SU-DHL-6 (cell line): ENCODE data around the gene AARS2.

ENCODE experiments used
- H2AFZ ChIP-seq: fragments of 200-600 bp; sonication (generic); 2 replicates; pipeline ENCODE4 v1.6.1; 2014; ENCODE audit warnings: low read depth, mild to moderate bottlenecking, moderate library complexity, mixed read lengths, antibody characterized with exemption, low read length; ENCODE audit not compliant: severe bottlenecking
- H3F3A ChIP-seq: fragments of 200-600 bp; shearing (Covaris generic); 2 replicates; pipeline ENCODE4 v1.6.0; 2016; ENCODE audit warnings: antibody characterized with exemption, mild to moderate bottlenecking; ENCODE audit not compliant: insufficient read depth
- H3K27ac ChIP-seq: fragments of 200-600 bp; sonication (generic); 2 replicates; pipeline ENCODE4 v1.5.1; 2016; ENCODE audit warnings: low read depth, mild to moderate bottlenecking, low read length, moderate library complexity, mixed read lengths
- H3K27me3 ChIP-seq: fragments of 200-600 bp; sonication (generic), shearing (Covaris generic); 2 replicates; pipeline ENCODE4 v1.6.0; 2014; ENCODE audit warnings: mild to moderate bottlenecking, low read length
- H3K36me3 ChIP-seq: fragments of 200-600 bp; sonication (generic); 2 replicates; pipeline ENCODE4 v1.6.1; 2014; ENCODE audit warnings: mild to moderate bottlenecking, low read length, mixed read lengths
- H3K4me2 ChIP-seq: fragments of 300-600, 200-600 bp; shearing (Covaris generic), sonication (generic); 2 replicates; pipeline ENCODE4 v1.6.0; 2014; ENCODE audit warnings: low read length, low read depth, mild to moderate bottlenecking; ENCODE audit not compliant: poor library complexity, severe bottlenecking
- H3K4me3 ChIP-seq: fragments of 200-600 bp; sonication (generic); 2 replicates; pipeline ENCODE4 v1.5.1; 2014; ENCODE audit warnings: antibody characterized with exemption, low read length, mild to moderate bottlenecking, mixed read lengths; ENCODE audit not compliant: insufficient read depth, poor library complexity, severe bottlenecking
- H3K79me2 ChIP-seq: fragments of 200-600 bp; sonication (generic); 2 replicates; pipeline ENCODE4 v1.6.1; 2014; ENCODE audit warnings: mild to moderate bottlenecking, low read length, moderate library complexity; ENCODE audit not compliant: insufficient read depth
- H3K9ac ChIP-seq: fragments of 200-600 bp; sonication (generic); 2 replicates; pipeline ENCODE4 v1.7.0; 2014; ENCODE audit warnings: mild to moderate bottlenecking, low read length
- H3K9me2 ChIP-seq: fragments of 200-600 bp; sonication (generic); replicated peaks from 2 replicates; pipeline ENCODE4 v1.6.1; 2014; ENCODE audit warnings: low read length; ENCODE audit not compliant: insufficient read depth
- H3K9me3 ChIP-seq: fragments of 200-600 bp; sonication (generic); 2 replicates; pipeline ENCODE4 v1.6.1; 2014; ENCODE audit warnings: low read length, mixed read lengths; ENCODE audit not compliant: insufficient read depth
- H4K20me1 ChIP-seq: fragments of 200-600 bp; sonication (generic); 2 replicates; pipeline ENCODE4 v1.6.1; 2014; ENCODE audit warnings: low read depth, mild to moderate bottlenecking, antibody characterized with exemption, low read length, moderate library complexity, mixed read lengths
- EZH2phosphoT487 ChIP-seq: fragments of 200-600 bp; sonication (generic), shearing (Covaris generic); conservative IDR thresholded peaks from 2 replicates; pipeline ENCODE4 v1.6.1; 2018; ENCODE audit warnings: mild to moderate bottlenecking, antibody characterized with exemption, low read length, moderate library complexity, mixed read lengths
- TF ChIP-seq, protein P1 (sequence below): fragments of 200-600 bp; sonication (generic); IDR thresholded peaks from one replicate; pipeline ENCODE4 v1.5.1; 2017; ENCODE audit warnings: antibody characterized with exemption, mild to moderate bottlenecking, low read length, moderate library complexity; ENCODE audit not compliant: insufficient read depth, poor library complexity, severe bottlenecking

AARS2 gene

GRCh38 chr6:44265007-44265721 lies 48.0 kb downstream of the AARS2 start, which contains the start of gene NFKBIE:
Gene NFKBIE (minus strand): TSS chr6:44265551. CDS start chr6:44265346, 205 bp downstream.
- Histone ChIP-seq H3K4me2 (peak within 1 kb of the TSS; percentile 91), H3K9ac (peak within 1 kb of the TSS; percentile 80), H3K79me2 (peaks cover 29% of the 10 kb centered on the region), H4K20me1 (no peaks in the 10 kb centered on the region), H3K9me3 (no peaks in the 10 kb centered on the region), H3K9me2 (no peaks in the 10 kb centered on the region), H3K27ac (peak within 1 kb of the TSS; percentile 86), H3K36me3 (no peaks in the 10 kb centered on the region), H2AFZ (peak within 1 kb of the TSS; percentile 29), H3K27me3 (no peaks in the 10 kb centered on the region), H3K4me3 (peak within 1 kb of the TSS; percentile 78), H3F3A (peaks cover 44% of the 10 kb centered on the region)
- TF ChIP-seq EZH2phosphoT487 = no peak
- TF ChIP-seq, protein P1, sequence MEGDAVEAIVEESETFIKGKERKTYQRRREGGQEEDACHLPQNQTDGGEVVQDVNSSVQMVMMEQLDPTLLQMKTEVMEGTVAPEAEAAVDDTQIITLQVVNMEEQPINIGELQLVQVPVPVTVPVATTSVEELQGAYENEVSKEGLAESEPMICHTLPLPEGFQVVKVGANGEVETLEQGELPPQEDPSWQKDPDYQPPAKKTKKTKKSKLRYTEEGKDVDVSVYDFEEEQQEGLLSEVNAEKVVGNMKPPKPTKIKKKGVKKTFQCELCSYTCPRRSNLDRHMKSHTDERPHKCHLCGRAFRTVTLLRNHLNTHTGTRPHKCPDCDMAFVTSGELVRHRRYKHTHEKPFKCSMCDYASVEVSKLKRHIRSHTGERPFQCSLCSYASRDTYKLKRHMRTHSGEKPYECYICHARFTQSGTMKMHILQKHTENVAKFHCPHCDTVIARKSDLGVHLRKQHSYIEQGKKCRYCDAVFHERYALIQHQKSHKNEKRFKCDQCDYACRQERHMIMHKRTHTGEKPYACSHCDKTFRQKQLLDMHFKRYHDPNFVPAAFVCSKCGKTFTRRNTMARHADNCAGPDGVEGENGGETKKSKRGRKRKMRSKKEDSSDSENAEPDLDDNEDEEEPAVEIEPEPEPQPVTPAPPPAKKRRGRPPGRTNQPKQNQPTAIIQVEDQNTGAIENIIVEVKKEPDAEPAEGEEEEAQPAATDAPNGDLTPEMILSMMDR = peak; percentile 90

DNA sequence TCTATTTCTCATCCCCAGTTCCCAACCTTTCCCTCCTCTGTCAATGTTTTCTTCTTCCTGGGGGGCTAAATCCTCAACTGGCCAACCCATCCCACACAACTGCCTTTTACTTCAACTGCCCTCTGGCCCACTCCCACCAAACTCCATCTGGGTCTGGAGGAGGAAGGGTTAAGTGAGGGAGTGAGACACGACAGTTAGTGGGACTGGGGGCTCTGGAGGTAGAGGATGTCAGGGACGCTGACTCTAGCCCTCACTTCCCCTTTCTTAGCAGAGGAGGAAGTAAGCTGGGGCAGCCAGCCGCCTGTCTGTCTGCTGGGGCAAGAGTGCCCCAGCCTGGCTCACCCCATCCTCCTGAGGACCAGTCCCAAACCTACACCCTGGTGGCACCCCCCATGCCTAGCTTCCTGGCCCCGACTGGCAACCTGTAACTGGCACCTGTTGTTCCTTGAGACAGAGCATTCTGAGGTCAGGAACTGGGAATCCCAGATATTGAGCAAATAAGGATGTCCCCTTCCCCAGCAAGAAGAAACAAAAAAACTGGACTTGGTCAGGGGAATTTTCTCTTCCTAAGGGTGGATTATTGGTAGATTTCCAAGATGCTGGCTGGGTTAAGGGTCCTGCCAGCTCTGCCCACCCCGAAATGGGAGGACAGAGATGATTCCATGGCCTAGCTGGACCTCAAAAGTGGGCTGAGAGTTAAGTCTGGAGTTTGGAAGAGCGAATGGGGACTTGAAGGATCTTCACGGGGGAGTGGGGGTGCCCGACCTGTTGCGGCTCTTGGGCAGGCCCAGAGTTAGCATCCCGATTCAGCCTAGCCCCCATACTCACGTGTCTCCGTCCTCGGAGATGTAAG lies 48.8 kb downstream of the AARS2 start:
- Histone ChIP-seq H3K9me2 (no peaks in the 10 kb centered on the region), H3K79me2 (peaks cover 29% of the 10 kb centered on the region), H3K4me2 (peak overlapping the region; percentile 91), H3F3A (peaks cover 36% of the 10 kb centered on the region), H3K27ac (peak overlapping the region; percentile 86), H3K27me3 (no peaks in the 10 kb centered on the region), H2AFZ (peak overlapping the region; percentile 29), H3K9me3 (no peaks in the 10 kb centered on the region), H3K4me3 (peak overlapping the region; percentile 78), H3K9ac (peak overlapping the region; percentile 80), H4K20me1 (no peaks in the 10 kb centered on the region), H3K36me3 (no peaks in the 10 kb centered on the region)
- TF ChIP-seq EZH2phosphoT487 = no peak
- TF ChIP-seq, protein P1 = no peak

- peaks cover 29% of the 10 kb centered on the region for H3K79me2 ChIP-seq
- no peak for TF ChIP-seq EZH2phosphoT487
- TF ChIP-seq, protein P1 = no peak
- peak overlapping the region; percentile 91 for H3K4me2 ChIP-seq
- H3K27ac ChIP-seq = peak overlapping the region; percentile 86
- H3F3A ChIP-seq = peaks cover 41% of the 10 kb centered on the region
- H3K9me3 ChIP-seq = no peaks in the 10 kb centered on the region
- no peak overlapping the region for H2AFZ ChIP-seq
- no peaks in the 10 kb centered on the region for H4K20me1 ChIP-seq
- H3K36me3 ChIP-seq = no peaks in the 10 kb centered on the region
- H3K27me3 ChIP-seq = no peaks in the 10 kb centered on the region
- peak overlapping the region; percentile 78 for H3K4me3 ChIP-seq
- peak overlapping the region; percentile 80 for H3K9ac ChIP-seq
- H3K9me2 ChIP-seq = no peaks in the 10 kb centered on the region
Measured at GRCh38 chr6:44263354-44264100, 49.6 kb downstream of the AARS2 start.
